ENCODE data around the gene MBOAT2. TPM values are rescaled to one million over a fixed set of nuclear protein-coding genes. Genes with fewer than 3 reads are reported as not detected.

Gene MBOAT2
- total and polyA plus RNA-seq, 2 of the 13 experiments (the other 11 are each of a cell fraction or from before 2014, with no cell fraction given) = 0.11 to 0.36 TPM

DNA sequence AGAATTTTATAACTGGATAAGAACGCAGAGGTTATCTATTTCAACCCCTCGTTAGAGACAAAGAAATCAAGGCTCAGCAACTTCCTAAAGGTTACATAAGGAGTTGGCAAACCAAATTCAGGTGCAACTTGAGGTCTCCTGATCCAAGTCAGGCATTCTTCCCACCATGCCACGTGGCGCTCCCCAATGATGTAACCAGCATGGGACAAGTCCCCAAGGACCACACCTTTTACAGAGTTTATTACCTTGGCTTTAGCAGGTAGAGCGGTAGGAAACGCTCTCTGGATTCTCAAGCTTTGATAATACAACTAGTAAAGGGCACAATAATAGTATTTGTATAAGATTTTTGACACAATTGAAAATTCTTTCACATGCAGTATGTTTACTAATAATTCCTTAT is 26.7 kb upstream of the MBOAT2 start (continued):
- TF ChIP-seq ZNF3 (CRISPR knock-in tag; IDR thresholded peaks at IDR 0.05) (no peak), TCF7 (IDR thresholded peaks at IDR 0.05; ENCODE audit: low read depth) (no peak), CHCHD3 (CRISPR knock-in tag; IDR thresholded peaks at IDR 0.05) (no peak), DNMT3B (CRISPR knock-in tag; conservative IDR thresholded peaks at IDR 0.05) (no peak)

DNA sequence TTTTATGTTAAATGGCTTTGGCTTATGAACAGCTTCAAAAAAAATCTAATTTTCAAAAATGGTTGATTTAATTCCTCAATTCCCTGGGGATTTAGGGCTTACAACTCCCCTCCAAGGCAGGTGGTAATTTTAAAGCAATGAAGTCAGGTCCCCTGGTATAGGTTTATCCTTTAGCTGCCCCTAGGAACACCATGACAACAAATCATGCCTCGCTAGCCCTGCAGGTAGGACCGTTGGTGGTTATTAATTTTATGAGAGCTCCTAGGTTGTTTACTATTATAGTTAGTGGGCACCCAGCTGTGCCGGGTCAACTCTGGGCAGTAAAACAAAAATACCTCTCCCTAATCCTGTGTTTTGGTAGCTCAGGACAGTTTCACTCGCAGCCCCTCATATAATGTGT is 26.2 kb upstream of the MBOAT2 start:
- no peak overlapping the region for H2AFZ ChIP-seq (ENCODE audit: low read length)
- H3K27ac ChIP-seq (ENCODE audit: extremely low read length, insufficient read depth, low read length) = no peak overlapping the region
- peaks cover 0 to 30% of the 10 kb centered on the region in 2 experiments; a peak in 3 of 5 replicates for H3K27me3 ChIP-seq (ENCODE audit: control insufficient read depth in 1 of 2, insufficient read depth in 2 of 2, low read length in 2 of 2)
- no peak overlapping the region for H3K4me2 ChIP-seq (ENCODE audit: low read depth, low read length)
- ATAC-seq = no peak
- no peak for DNase-seq (ENCODE audit: low spot score)
- no peak for FAIRE-seq
- no peak overlapping the region for H3K9ac ChIP-seq (ENCODE audit: insufficient read depth, low read depth, low read length)
- TF ChIP-seq RNF219 (CRISPR knock-in tag; IDR thresholded peaks at IDR 0.05) (no peak), KLF6 (CRISPR knock-in tag; IDR thresholded peaks at IDR 0.05) (no peak), ATM (IDR thresholded peaks at IDR 0.05; ENCODE audit: borderline replicate concordance) (no peak), ZNF562 (CRISPR knock-in tag; IDR thresholded peaks at IDR 0.05; ENCODE audit: borderline replicate concordance) (no peak)
- TF ChIP-seq, protein P1, sequence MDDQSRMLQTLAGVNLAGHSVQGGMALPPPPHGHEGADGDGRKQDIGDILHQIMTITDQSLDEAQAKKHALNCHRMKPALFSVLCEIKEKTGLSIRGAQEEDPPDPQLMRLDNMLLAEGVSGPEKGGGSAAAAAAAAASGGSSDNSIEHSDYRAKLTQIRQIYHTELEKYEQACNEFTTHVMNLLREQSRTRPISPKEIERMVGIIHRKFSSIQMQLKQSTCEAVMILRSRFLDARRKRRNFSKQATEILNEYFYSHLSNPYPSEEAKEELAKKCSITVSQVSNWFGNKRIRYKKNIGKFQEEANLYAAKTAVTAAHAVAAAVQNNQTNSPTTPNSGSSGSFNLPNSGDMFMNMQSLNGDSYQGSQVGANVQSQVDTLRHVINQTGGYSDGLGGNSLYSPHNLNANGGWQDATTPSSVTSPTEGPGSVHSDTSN (CRISPR knock-in tag; IDR thresholded peaks at IDR 0.05; ENCODE audit: borderline replicate concordance) = no peak
- CTCF ChIA-PET (ENCODE audit: low intra/inter-chr PET ratio, low total read pairs) = no interaction called here
- no peaks in the 10 kb centered on the region for H3K9me3 ChIP-seq (ENCODE audit: low read length)
- H4K20me1 ChIP-seq (ENCODE audit: insufficient read depth, low read length) = no peaks in the 10 kb centered on the region
- 2% methylated on average over 4 of the region's 4 CpGs for WGBS (ENCODE audit: low lambda C conversion rate)
- in situ Hi-C loops (cut with HindIII; ENCODE audit: extremely low pct_ligation_motif_present, low pct_unique_long_range_greater_than_20kb) (no loop called here), intact Hi-C loops (cut with micrococcal nuclease; ENCODE audit: unreplicated experiment) (no loop called here)
- H3K4me1 ChIP-seq (ENCODE audit: insufficient read depth, low read length) = no peaks in the 10 kb centered on the region
- BruUV-seq (replicated peaks) = no TSS peak
- POLR2A ChIA-PET = no interaction called here
- H3K79me2 ChIP-seq (ENCODE audit: insufficient read depth, low read length) = no peaks in the 10 kb centered on the region
- H3K36me3 ChIP-seq (replicated peaks in 1 of 2; ENCODE audit: control insufficient read depth in 1 of 2, insufficient read depth in 2 of 2, low read length in 2 of 2) = no peaks in the 10 kb centered on the region
- H3K4me3 ChIP-seq (replicated peaks in 1 of 3; ENCODE audit: insufficient read depth in 1 of 3, low read depth in 2 of 3, low read length in 3 of 3) = no peak overlapping the region

Data from HepG2 (cell line).